ENCODE results near the gene TRABD.
"Not testable (repeated sequence)": the region's sequence is repeated elsewhere in the genome, so short reads cannot be mapped to it uniquely, and the experiment has no call there.

TRABD gene

GRCh38 chr22:50147258-50148165 is 38.2 kb upstream of the TRABD start:
- Mint-ChIP-seq H3K27ac (peak overlapping the region; percentile 50), H3K4me1 (ENCODE audit: low read depth) (peaks cover 60% of the 10 kb centered on the region), H3K27me3 (peaks cover 11% of the 10 kb centered on the region)
- intact Hi-C loops (cut with micrococcal nuclease), result loop anchor here (5.0 kb wide), 1 partner anchor 45 kb away; no protein-coding TSS in a partner anchor
- H3K4me3 Mint-ChIP-seq; H3K36me3 Mint-ChIP-seq (ENCODE audit: low read depth); H3K9me3 Mint-ChIP-seq: not testable (repeated sequence)

GRCh38 chr22:50148166-50148500 is 37.6 kb upstream of the TRABD start:
- peaks cover 53% of the 10 kb centered on the region for H3K4me1 Mint-ChIP-seq (ENCODE audit: low read depth)
- intact Hi-C loops (cut with micrococcal nuclease), result loop anchor here (5.0 kb wide), 1 partner anchor 44 kb away; no protein-coding TSS in a partner anchor
- H3K36me3 Mint-ChIP-seq (ENCODE audit: low read depth), result no peaks in the 10 kb centered on the region
- peaks cover 7% of the 10 kb centered on the region for H3K27me3 Mint-ChIP-seq
- H3K4me3 Mint-ChIP-seq, result no peak overlapping the region
- H3K9me3 Mint-ChIP-seq, result no peaks in the 10 kb centered on the region
- H3K27ac Mint-ChIP-seq, result peak overlapping the region; percentile 50

GRCh38 chr22:50148991-50149721 is 36.6 kb upstream of the TRABD start:
- Mint-ChIP-seq H3K36me3 (ENCODE audit: low read depth) (no peaks in the 10 kb centered on the region), H3K4me1 (ENCODE audit: low read depth) (peaks cover 43% of the 10 kb centered on the region), H3K27ac (peak overlapping the region; percentile 50), H3K9me3 (no peaks in the 10 kb centered on the region), H3K4me3 (no peak overlapping the region), H3K27me3 (peaks cover 11% of the 10 kb centered on the region)
- intact Hi-C loops (cut with micrococcal nuclease), result loop anchor here (1.0 to 5.0 kb wide), 2 partner anchors 43 to 60 kb away; no protein-coding TSS in a partner anchor

GRCh38 chr22:50150161-50151129 is 35.3 kb upstream of the TRABD start:
- Mint-ChIP-seq H3K27ac (no peak overlapping the region), H3K27me3 (peaks cover 11% of the 10 kb centered on the region), H3K9me3 (no peaks in the 10 kb centered on the region), H3K4me3 (no peak overlapping the region), H3K36me3 (ENCODE audit: low read depth) (no peaks in the 10 kb centered on the region), H3K4me1 (ENCODE audit: low read depth) (peaks cover 37% of the 10 kb centered on the region)
- intact Hi-C loops (cut with micrococcal nuclease), result no loop called here

- intact Hi-C loops (cut with micrococcal nuclease), result no loop called here
- Mint-ChIP-seq H3K4me3 (no peak overlapping the region), H3K27ac (no peak overlapping the region), H3K27me3 (peaks cover 11% of the 10 kb centered on the region), H3K36me3 (ENCODE audit: low read depth) (no peaks in the 10 kb centered on the region), H3K4me1 (ENCODE audit: low read depth) (peaks cover 23% of the 10 kb centered on the region), H3K9me3 (no peaks in the 10 kb centered on the region)
Measured at GRCh38 chr22:50151571-50152537, 33.9 kb upstream of the TRABD start.

GRCh38 chr22:50153056-50153755 is 32.5 kb upstream of the TRABD start:
- Mint-ChIP-seq H3K36me3 (ENCODE audit: low read depth) (no peaks in the 10 kb centered on the region), H3K4me3 (no peak overlapping the region), H3K27ac (no peak overlapping the region), H3K4me1 (ENCODE audit: low read depth) (peaks cover 10% of the 10 kb centered on the region), H3K27me3 (peaks cover 15% of the 10 kb centered on the region), H3K9me3 (no peaks in the 10 kb centered on the region)
- intact Hi-C loops (cut with micrococcal nuclease), result no loop called here

- Mint-ChIP-seq H3K9me3 (no peaks in the 10 kb centered on the region), H3K27ac (no peak overlapping the region)
- intact Hi-C loops (cut with micrococcal nuclease), result no loop called here
Measured at GRCh38 chr22:50153756-50154140, 32.0 kb upstream of the TRABD start.

GRCh38 chr22:50157709-50158375 is 27.9 kb upstream of the TRABD start:
- Mint-ChIP-seq H3K9me3 (no peaks in the 10 kb centered on the region), H3K4me1 (ENCODE audit: low read depth) (no peaks in the 10 kb centered on the region), H3K27me3 (peaks cover 34% of the 10 kb centered on the region), H3K27ac (no peak overlapping the region), H3K36me3 (ENCODE audit: low read depth) (no peaks in the 10 kb centered on the region), H3K4me3 (no peak overlapping the region)
- intact Hi-C loops (cut with micrococcal nuclease), result no loop called here

More at GRCh38 chr22:50153756-50154140, 32.0 kb upstream of the TRABD start:
- Mint-ChIP-seq H3K36me3 (ENCODE audit: low read depth) (no peaks in the 10 kb centered on the region), H3K4me3 (no peak overlapping the region), H3K4me1 (ENCODE audit: low read depth) (peaks cover 5% of the 10 kb centered on the region), H3K27me3 (peaks cover 20% of the 10 kb centered on the region)

GRCh38 chr22:50160947-50161346 is 24.8 kb upstream of the TRABD start:
- H3K9me3 Mint-ChIP-seq, result no peaks in the 10 kb centered on the region
- peaks cover 35% of the 10 kb centered on the region for H3K27me3 Mint-ChIP-seq
- H3K4me3 Mint-ChIP-seq, result no peak overlapping the region
- no peaks in the 10 kb centered on the region for H3K36me3 Mint-ChIP-seq (ENCODE audit: low read depth)
- H3K27ac Mint-ChIP-seq, result no peak overlapping the region
- H3K4me1 Mint-ChIP-seq (ENCODE audit: low read depth), result no peaks in the 10 kb centered on the region
- intact Hi-C loops (cut with micrococcal nuclease), result no loop called here

GRCh38 chr22:50161508-50162390 is 24.0 kb upstream of the TRABD start:
- peaks cover 36% of the 10 kb centered on the region for H3K27me3 Mint-ChIP-seq
- H3K4me1 Mint-ChIP-seq (ENCODE audit: low read depth), result no peaks in the 10 kb centered on the region
- H3K9me3 Mint-ChIP-seq, result no peaks in the 10 kb centered on the region
- intact Hi-C loops (cut with micrococcal nuclease), result no loop called here
- no peak overlapping the region for H3K4me3 Mint-ChIP-seq
- no peak overlapping the region for H3K27ac Mint-ChIP-seq
- H3K36me3 Mint-ChIP-seq (ENCODE audit: low read depth), result no peaks in the 10 kb centered on the region

- intact Hi-C loops (cut with micrococcal nuclease), result no loop called here
- H3K27ac Mint-ChIP-seq, result no peak overlapping the region
- no peaks in the 10 kb centered on the region for H3K9me3 Mint-ChIP-seq
- H3K4me3 Mint-ChIP-seq, result no peak overlapping the region
- H3K36me3 Mint-ChIP-seq (ENCODE audit: low read depth), result no peaks in the 10 kb centered on the region
- H3K4me1 Mint-ChIP-seq (ENCODE audit: low read depth), result no peaks in the 10 kb centered on the region
- peaks cover 39% of the 10 kb centered on the region for H3K27me3 Mint-ChIP-seq
Measured at GRCh38 chr22:50162391-50162956, 23.2 kb upstream of the TRABD start.
